GM19193 (cell line): Measurements from ENCODE around the gene VSTM2B.

Source experiments
- POLR2A ChIP-seq: IDR thresholded peaks from 4 replicates; pipeline ENCODE4 v1.6.1; 2011; ENCODE audit not compliant: insufficient read depth, insufficient read length; ENCODE audit errors: extremely low read depth

Gene VSTM2B

GRCh38 chr19:29568036-29569025, 42.5 kb downstream of the VSTM2B start:
- TF ChIP-seq POLR2A = no peak

- TF ChIP-seq POLR2A = no peak
Observed at GRCh38 chr19:29569038-29569911, 43.5 kb downstream of the VSTM2B start.

GRCh38 chr19:29571181-29571580, 45.4 kb downstream of the VSTM2B start:
- no peak for TF ChIP-seq POLR2A

- TF ChIP-seq POLR2A = no peak
Observed at GRCh38 chr19:29573486-29573885, 47.7 kb downstream of the VSTM2B start.

GRCh38 chr19:29574510-29574909, 48.7 kb downstream of the VSTM2B start:
- no peak for TF ChIP-seq POLR2A

GRCh38 chr19:29576046-29576606, 50.3 kb downstream of the VSTM2B start:
- TF ChIP-seq POLR2A = no peak

GRCh38 chr19:29576761-29577648, 51.2 kb downstream of the VSTM2B start:
- no peak for TF ChIP-seq POLR2A

GRCh38 chr19:29577649-29577963, 51.8 kb downstream of the VSTM2B start:
- no peak for TF ChIP-seq POLR2A

GRCh38 chr19:29578349-29578748, 52.6 kb downstream of the VSTM2B start:
- TF ChIP-seq POLR2A = no peak

GRCh38 chr19:29579308-29579910, 53.6 kb downstream of the VSTM2B start:
- TF ChIP-seq POLR2A = no peak

- TF ChIP-seq POLR2A = no peak
Observed at GRCh38 chr19:29581398-29581797, 55.6 kb downstream of the VSTM2B start.

- TF ChIP-seq POLR2A = no peak
Observed at GRCh38 chr19:29583196-29583999, 57.6 kb downstream of the VSTM2B start.

- TF ChIP-seq POLR2A = no peak
Observed at GRCh38 chr19:29586401-29586800, 60.6 kb downstream of the VSTM2B start.

GRCh38 chr19:29587059-29587458, 61.3 kb downstream of the VSTM2B start:
- no peak for TF ChIP-seq POLR2A

GRCh38 chr19:29587518-29587986, 61.8 kb downstream of the VSTM2B start:
- no peak for TF ChIP-seq POLR2A
